HG02870 (cell line): ENCODE results near the gene GDPD5.

Experiments used
- ATAC-seq: cut with Tn5 transposase; IDR thresholded peaks from one replicate; pipeline ENCODE4 v1.9.1; 2021; ENCODE audit warnings: mild to moderate bottlenecking, moderate library complexity; ENCODE audit not compliant: unreplicated experiment

Gene GDPD5

GRCh38 chr11:75536786-75537641 is 11.3 kb upstream of the GDPD5 start:
- ATAC-seq, result peak; percentile 85

- no peak for ATAC-seq
These were observed 9.3 kb upstream of the GDPD5 start for GRCh38 chr11:75535071-75535470.

- no peak for ATAC-seq
These were observed 8.7 kb upstream of the GDPD5 start for GRCh38 chr11:75534259-75535069.

- no peak for ATAC-seq
These were observed 8.1 kb upstream of the GDPD5 start for GRCh38 chr11:75533896-75534258.

- ATAC-seq, result no peak
These were observed 6.7 kb upstream of the GDPD5 start for GRCh38 chr11:75532200-75533048.

GRCh38 chr11:75531325-75531724 is 5.6 kb upstream of the GDPD5 start:
- ATAC-seq, result no peak

- ATAC-seq, result no peak
These were observed 4.8 kb upstream of the GDPD5 start for GRCh38 chr11:75530577-75530976.

- ATAC-seq, result no peak
These were observed 2.4 kb upstream of the GDPD5 start for GRCh38 chr11:75527938-75528735.

- ATAC-seq, result no peak
These were observed 1.4 kb upstream of the GDPD5 start for GRCh38 chr11:75527130-75527529.

GRCh38 chr11:75526192-75526541 is 426 bp upstream of the GDPD5 start:
- no peak for ATAC-seq

- ATAC-seq, result peak; percentile 8
These were observed 892 bp downstream of the GDPD5 start for GRCh38 chr11:75524665-75525432.

- no peak for ATAC-seq
These were observed 1.7 kb downstream of the GDPD5 start for GRCh38 chr11:75523811-75524664.

GRCh38 chr11:75523189-75523588 is 2.6 kb downstream of the GDPD5 start:
- no peak for ATAC-seq

GRCh38 chr11:75522286-75523044 is 3.3 kb downstream of the GDPD5 start:
- ATAC-seq, result no peak

GRCh38 chr11:75520688-75521087 is 5.1 kb downstream of the GDPD5 start:
- no peak for ATAC-seq

GRCh38 chr11:75518771-75519653 is 6.7 kb downstream of the GDPD5 start:
- no peak for ATAC-seq

GRCh38 chr11:75518204-75518549 is 7.6 kb downstream of the GDPD5 start:
- ATAC-seq, result no peak
